Lower lobe of right lung (tissue), 2 donors: ENCODE results near the gene SMC6. TPM values are rescaled to one million over a fixed set of nuclear protein-coding genes. Genes with fewer than 3 reads are reported as not detected.

Experiments used
- ATAC-seq, 2 donors: fragments of 200-7000 bp; cut with Tn5 transposase; one replicate each; pipeline ENCODE4 v1.9.1; 2020 to 2022; ENCODE audit warnings: mild to moderate bottlenecking in 2 of 2, moderate library complexity in 2 of 2
- DNase-seq: peaks from one replicate; pipeline ENCODE4 v3.0.0-alpha.2; 2020
- H3K27ac ChIP-seq: fragments of 200-600 bp; one replicate; pipeline ENCODE4 v1.8.0; 2022
- H3K27me3 ChIP-seq: fragments of 200-600 bp; one replicate; pipeline ENCODE4 v1.8.0; 2022; ENCODE audit warnings: low read depth
- H3K36me3 ChIP-seq: fragments of 200-600 bp; one replicate; pipeline ENCODE4 v1.8.0; 2022; ENCODE audit warnings: mild to moderate bottlenecking
- H3K4me1 ChIP-seq: fragments of 200-600 bp; one replicate; pipeline ENCODE4 v1.8.0; 2022
- H3K4me3 ChIP-seq: fragments of 200-600 bp; one replicate; pipeline ENCODE4 v1.8.0; 2022; ENCODE audit warnings: mild to moderate bottlenecking
- H3K9me3 ChIP-seq: fragments of 200-600 bp; one replicate; pipeline ENCODE4 v1.8.0; 2022
- CTCF ChIP-seq: fragments of 200-600 bp; IDR thresholded peaks from one replicate; pipeline ENCODE4 v1.8.0; 2022; ENCODE audit warnings: antibody characterized with exemption, mild to moderate bottlenecking
- intact Hi-C: fragments of 100-400 bp; cut with DNase I; formaldehyde crosslinking; loops from one replicate; pipeline ENCODE4 v1.11.0; 2022
- total RNA-seq: library from RNA; stranded (reverse); fragmentation: NEBNext Ultra II Directional; extraction: Animal tissue kit (Norgen Biotek cat#: 25700); gene quantifications from one replicate; pipeline ENCODE4 v1.2.1, GENCODE V29; 2021
- donor health status: DM: no; HTN: yes; CAD: no; lungs with severe emphysema.

The SMC6 gene
- total RNA-seq, 1 donor from 2014 or later, result 15.0 TPM

GRCh38 chr2:17636257-17636656, 117.4 kb downstream of the SMC6 start:
- ATAC-seq (no peak), DNase-seq (no peak)
- Histone ChIP-seq H3K9me3 (no peaks in the 10 kb centered on the region), H3K4me3 (no peak overlapping the region), H3K36me3 (no peaks in the 10 kb centered on the region), H3K4me1 (no peaks in the 10 kb centered on the region), H3K27ac (no peak overlapping the region), H3K27me3 (no peaks in the 10 kb centered on the region)
- intact Hi-C loops, result no loop called here
- no peak for TF ChIP-seq CTCF

GRCh38 chr2:17634997-17635396, 118.6 kb downstream of the SMC6 start:
- Histone ChIP-seq H3K27ac (no peak overlapping the region), H3K4me3 (no peak overlapping the region), H3K36me3 (no peaks in the 10 kb centered on the region), H3K9me3 (no peaks in the 10 kb centered on the region), H3K4me1 (no peaks in the 10 kb centered on the region), H3K27me3 (no peaks in the 10 kb centered on the region)
- no peak for ATAC-seq
- intact Hi-C loops, result no loop called here
- DNase-seq, result no peak
- TF ChIP-seq CTCF, result no peak

- no peaks in the 10 kb centered on the region for H3K36me3 ChIP-seq
- TF ChIP-seq CTCF, result no peak
- intact Hi-C loops, result no loop called here
- H3K9me3 ChIP-seq, result no peaks in the 10 kb centered on the region
- ATAC-seq (no peak), DNase-seq (no peak)
- no peaks in the 10 kb centered on the region for H3K27me3 ChIP-seq
- H3K4me1 ChIP-seq, result no peaks in the 10 kb centered on the region
- H3K27ac ChIP-seq, result no peak overlapping the region
- no peak overlapping the region for H3K4me3 ChIP-seq
Observed at GRCh38 chr2:17630089-17630488, 123.5 kb downstream of the SMC6 start.

- Histone ChIP-seq H3K27me3 (no peaks in the 10 kb centered on the region), H3K9me3 (no peaks in the 10 kb centered on the region), H3K36me3 (no peaks in the 10 kb centered on the region), H3K27ac (no peak overlapping the region), H3K4me3 (no peak overlapping the region), H3K4me1 (no peaks in the 10 kb centered on the region)
- no peak for ATAC-seq
- no peak for TF ChIP-seq CTCF
- no peak for DNase-seq
- intact Hi-C loops, result no loop called here
Observed at GRCh38 chr2:17628349-17629261, 125.0 kb downstream of the SMC6 start.

- H3K27me3 ChIP-seq, result no peaks in the 10 kb centered on the region
- intact Hi-C loops, result no loop called here
- no peak overlapping the region for H3K27ac ChIP-seq
- ATAC-seq (no peak), DNase-seq (no peak)
- TF ChIP-seq CTCF, result no peak
- H3K4me3 ChIP-seq, result no peak overlapping the region
- no peaks in the 10 kb centered on the region for H3K4me1 ChIP-seq
- no peaks in the 10 kb centered on the region for H3K9me3 ChIP-seq
- no peaks in the 10 kb centered on the region for H3K36me3 ChIP-seq
Observed at GRCh38 chr2:17627434-17627833, 126.2 kb downstream of the SMC6 start.
